ENCODE results near the gene PDE9A.

- TF ChIP-seq CTCF (IDR thresholded peaks at IDR 0.05): no peak
- no peak for TF ChIP-seq POLR2AphosphoS5 (IDR thresholded peaks at IDR 0.05)
Measured at GRCh38 chr21:42751866-42752265, 98.4 kb downstream of the PDE9A start.

Measured in breast epithelium (tissue), 3 donors.